Measurements from ENCODE around the gene PSENEN. TPM values are rescaled to one million over a fixed set of nuclear protein-coding genes. Genes with fewer than 3 reads are reported as not detected.
"Not testable (repeated sequence)": the region's sequence is repeated elsewhere in the genome, so short reads cannot be mapped to it uniquely, and the experiment has no call there.

The PSENEN gene
- polyA plus RNA-seq, 3 donors: 61.5 to 77.1 (median 68.9) TPM

GRCh38 chr19:35715981-35716800 lies 29.3 kb upstream of the PSENEN start:
- DNase-seq: peak; percentile 41

DNA sequence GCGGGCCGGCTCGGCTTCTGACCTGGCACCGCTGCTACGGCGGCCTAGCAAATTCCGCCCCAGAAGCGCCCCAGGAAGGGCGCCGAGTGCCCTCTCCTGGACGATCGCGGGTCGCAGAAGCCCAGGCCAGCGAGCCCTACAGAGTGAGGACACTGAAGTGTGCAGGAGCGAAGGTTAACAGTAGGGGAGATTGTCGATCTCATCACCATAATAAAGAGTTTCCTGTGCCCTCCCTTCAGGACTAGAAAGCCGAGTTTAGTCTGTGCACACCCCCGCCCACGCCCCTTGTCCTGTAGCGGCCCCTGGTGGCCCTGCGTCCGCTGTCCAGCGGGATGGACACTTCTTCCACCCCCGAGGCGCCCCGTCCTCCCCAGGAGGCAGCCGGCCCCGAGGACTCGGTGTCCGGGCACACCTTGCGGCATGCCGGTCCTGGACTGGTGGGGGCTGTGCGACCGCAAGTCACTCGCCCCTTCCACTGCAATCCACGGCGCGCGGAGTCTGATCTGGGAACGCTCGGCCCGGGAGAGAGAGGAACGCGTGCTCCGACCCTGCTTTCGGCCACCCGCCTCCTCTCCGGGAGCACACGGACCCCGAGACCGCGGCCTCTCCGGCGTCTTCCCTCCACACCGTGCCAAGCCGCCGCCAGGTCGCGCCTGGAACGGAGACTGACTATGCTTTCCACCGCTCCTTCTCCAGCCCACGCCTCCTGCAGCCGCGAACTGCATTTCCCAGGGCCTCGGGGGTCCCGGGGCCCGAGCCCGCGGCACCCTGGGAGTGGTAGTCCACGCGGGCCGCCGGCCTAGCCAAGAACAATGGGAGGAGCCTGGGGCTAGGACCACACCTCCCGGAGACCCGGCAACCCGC lies 28.4 kb upstream of the PSENEN start:
- peak; percentile 83 for DNase-seq

GRCh38 chr19:35717665-35718344 lies 27.6 kb upstream of the PSENEN start, which contains the start of gene KMT2B:
KMT2B (plus strand) TSS chr19:35718003; CDS start chr19:35718019, 16 bp downstream.
- peak; percentile 95 for DNase-seq

DNA sequence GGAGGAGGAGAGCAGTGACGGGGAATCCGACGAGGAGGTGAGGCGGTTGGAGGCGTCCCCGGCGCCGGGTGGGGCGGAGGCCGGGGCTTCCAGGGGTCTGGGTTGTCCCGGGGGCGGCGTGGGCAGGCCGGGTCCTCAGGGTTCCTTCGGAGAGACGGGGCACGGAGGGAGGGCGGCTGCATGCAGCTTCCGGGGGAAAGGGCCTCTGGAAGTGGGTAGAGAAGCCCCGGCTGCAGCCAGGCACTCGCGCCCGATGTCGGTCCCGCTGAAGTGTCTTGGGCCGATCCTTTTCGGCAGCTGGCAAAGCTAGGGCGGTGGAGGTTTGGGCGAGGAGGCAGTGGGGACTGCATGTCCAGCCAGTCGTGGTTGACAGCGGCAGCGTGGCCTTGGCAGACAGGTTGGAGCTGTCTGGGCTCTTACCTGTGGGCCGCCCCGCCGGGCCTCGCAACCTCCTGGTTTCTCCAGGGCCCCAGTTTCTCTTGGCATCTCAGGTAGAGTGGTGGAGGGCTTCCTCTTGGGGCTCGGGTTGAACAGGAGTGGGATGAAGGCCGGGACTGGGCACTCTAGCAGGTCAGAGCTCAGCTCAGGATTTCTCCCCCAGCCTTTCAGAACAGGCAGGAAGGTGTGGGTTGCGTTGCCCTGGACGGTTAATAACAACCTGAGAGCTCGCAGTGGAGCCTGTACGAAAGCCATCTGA lies 27.0 kb upstream of the PSENEN start:
- no peak for DNase-seq

- no peak for DNase-seq
Measured at GRCh38 chr19:35719402-35720162, 25.9 kb upstream of the PSENEN start.

DNA sequence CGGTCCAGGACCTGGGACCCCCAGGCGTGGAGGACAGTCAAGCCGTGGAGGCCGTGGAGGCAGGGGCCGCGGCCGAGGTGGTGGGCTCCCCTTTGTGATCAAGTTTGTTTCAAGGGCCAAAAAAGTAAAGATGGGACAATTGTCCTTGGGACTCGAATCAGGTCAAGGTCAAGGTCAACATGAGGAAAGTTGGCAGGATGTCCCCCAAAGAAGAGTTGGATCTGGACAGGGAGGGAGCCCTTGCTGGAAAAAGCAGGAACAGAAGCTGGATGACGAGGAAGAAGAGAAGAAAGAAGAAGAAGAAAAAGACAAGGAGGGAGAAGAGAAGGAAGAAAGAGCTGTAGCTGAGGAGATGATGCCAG lies 25.3 kb upstream of the PSENEN start:
- DNase-seq: no peak

DNA sequence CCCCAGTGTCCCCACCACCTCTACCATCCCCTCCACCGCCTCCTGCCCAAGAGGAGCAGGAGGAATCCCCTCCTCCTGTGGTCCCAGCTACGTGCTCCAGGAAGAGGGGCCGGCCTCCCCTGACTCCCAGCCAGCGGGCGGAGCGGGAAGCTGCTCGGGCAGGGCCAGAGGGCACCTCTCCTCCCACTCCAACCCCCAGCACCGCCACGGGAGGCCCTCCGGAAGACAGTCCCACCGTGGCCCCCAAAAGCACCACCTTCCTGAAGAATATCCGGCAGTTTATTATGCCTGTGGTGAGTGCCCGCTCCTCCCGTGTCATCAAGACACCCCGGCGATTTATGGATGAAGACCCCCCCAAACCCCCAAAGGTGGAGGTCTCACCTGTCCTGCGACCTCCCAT lies 24.8 kb upstream of the PSENEN start:
- no peak for DNase-seq

- no peak for DNase-seq
Measured at GRCh38 chr19:35721374-35721773, 24.1 kb upstream of the PSENEN start.

GRCh38 chr19:35722461-35722860 lies 23.0 kb upstream of the PSENEN start:
- DNase-seq: no peak

GRCh38 chr19:35722897-35723296 lies 22.6 kb upstream of the PSENEN start:
- no peak for DNase-seq

- no peak for DNase-seq
Measured at GRCh38 chr19:35723671-35724070, 21.8 kb upstream of the PSENEN start.

GRCh38 chr19:35724132-35724531 lies 21.3 kb upstream of the PSENEN start:
- DNase-seq: not testable (repeated sequence)

DNA sequence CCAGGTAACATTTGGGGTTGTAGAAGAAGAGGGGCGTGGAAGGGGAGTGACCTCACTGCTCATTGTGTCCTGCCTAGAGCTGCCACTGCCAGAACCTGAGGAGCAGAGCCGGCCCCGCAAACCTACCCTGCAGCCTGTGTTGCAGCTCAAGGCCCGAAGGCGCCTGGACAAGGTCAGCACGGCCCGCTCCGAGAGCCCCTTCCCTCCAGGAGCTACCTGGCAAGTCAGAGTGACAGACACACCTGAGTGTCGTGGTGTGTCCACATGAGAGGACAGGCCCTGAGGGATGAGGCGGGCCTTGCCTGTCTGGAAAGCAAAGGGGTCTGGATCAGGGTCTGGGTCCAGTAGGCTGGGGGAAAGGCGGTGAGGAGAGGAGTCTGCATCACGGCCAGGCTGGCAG lies 20.9 kb upstream of the PSENEN start:
- no peak for DNase-seq

DNA sequence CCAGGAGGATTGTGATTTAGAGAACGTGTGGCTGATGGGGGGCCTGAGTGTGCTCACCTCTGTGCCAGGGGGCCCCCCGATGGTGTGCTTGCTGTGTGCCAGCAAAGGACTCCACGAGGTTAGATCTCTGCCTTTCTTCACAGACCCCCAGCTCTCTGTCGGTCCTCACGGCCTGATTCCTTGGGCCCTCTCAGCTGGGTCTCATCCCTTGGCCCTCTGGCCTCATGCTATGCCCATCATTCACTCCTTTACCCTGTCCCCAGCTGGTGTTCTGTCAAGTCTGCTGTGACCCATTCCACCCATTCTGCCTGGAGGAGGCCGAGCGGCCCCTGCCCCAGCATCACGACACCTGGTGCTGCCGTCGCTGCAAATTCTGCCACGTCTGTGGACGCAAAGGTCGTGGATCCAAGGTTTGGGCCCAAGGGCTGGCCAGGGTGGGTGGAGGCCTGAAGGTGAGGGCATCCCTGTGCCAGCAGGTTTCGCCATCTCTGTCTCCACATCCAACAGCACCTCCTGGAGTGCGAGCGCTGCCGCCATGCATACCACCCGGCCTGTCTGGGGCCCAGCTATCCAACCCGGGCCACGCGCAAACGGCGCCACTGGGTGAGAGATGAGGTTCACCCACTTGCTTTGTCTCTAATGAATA lies 20.1 kb upstream of the PSENEN start:
- no peak for DNase-seq

DNA sequence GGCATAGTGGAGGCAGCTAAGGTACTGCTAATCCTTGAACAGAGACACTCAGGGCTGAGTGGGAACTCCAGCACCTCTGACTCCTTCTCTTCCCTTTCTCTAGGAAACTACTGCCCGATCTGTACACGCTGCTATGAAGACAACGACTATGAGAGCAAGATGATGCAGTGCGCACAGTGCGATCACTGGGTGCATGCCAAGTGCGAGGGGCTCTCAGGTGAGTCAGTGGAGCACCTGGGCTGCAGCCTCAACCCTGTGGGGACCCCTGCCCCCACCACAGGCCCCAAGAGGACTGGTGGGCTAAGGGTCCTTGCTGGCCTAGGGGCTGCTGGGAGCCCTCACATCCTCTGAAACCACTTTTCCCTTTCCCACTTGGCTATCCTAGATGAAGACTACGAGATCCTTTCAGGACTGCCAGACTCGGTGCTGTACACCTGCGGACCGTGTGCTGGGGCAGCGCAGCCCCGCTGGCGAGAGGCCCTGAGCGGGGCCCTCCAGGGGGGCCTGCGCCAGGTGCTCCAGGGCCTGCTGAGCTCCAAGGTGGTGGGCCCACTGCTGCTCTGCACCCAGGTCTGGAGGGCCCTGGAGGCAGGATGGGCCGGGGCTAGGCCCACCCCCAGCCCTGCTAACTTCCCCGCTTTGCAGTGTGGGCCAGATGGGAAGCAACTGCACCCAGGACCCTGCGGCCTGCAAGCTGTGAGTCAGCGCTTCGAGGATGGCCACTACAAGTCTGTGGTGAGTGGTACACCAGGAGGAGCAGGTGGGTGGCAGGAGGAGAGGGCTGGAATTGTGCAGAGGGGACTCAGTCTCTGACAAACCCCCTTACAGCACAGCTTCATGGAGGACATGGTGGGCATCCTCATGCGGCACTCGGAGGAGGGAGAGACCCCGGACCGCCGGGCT lies 18.1 kb upstream of the PSENEN start:
- DNase-seq: no peak

DNA sequence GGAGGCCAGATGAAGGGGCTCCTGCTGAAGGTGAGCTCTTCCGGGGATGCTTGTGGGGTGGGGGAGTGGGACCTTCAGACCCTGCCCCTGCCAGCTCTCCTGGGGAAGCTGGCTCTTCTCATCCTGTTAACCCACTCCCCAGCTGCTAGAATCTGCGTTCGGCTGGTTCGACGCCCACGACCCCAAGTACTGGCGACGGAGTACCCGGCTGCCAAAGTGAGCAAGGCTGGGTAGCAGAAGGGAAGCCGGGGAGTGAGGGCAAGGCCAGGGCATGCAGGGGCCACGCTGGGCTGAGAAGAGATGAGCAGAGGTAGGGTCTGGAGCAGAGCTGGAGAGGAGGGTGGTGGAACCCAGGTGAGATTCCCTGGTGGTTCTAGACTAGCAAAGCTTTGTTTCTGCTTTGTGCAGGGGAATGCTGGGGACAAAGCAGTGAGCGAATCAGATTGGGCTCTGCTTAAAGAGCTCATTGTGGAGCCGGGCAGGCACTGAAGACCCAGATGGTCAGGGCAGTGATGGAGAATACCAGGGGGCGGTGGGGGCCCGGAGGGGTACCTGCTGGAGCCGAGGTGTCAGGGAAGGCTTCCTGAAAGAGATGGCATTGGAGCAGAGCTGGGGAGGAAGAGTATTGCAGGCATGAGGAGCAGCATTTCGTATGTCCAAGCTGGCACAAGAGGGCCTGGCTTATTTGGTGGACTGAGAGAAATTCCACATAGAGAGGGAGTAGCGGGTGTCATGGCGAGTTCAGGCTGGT lies 17.3 kb upstream of the PSENEN start:
- DNase-seq: no peak

GRCh38 chr19:35729021-35729420 lies 16.4 kb upstream of the PSENEN start:
- no peak for DNase-seq

GRCh38 chr19:35729763-35730162 lies 15.7 kb upstream of the PSENEN start:
- DNase-seq: no peak

- no peak for DNase-seq
Measured at GRCh38 chr19:35730326-35730725, 15.1 kb upstream of the PSENEN start.
